Colonic mucosa (tissue), 4 donors: ENCODE measurements around the gene DHRS1. TPM values are rescaled to one million over a fixed set of nuclear protein-coding genes. Genes with fewer than 3 reads are reported as not detected.

Experiments
- DNase-seq: peaks from one replicate; pipeline ENCODE4 v3.0.0-alpha.2; 2020
- H3K27ac ChIP-seq: fragments of 200-600 bp; one replicate; pipeline ENCODE4 v1.8.0; 2021
- H3K27me3 ChIP-seq: fragments of 200-600 bp; one replicate; pipeline ENCODE4 v1.8.0; 2021
- H3K36me3 ChIP-seq: fragments of 200-600 bp; one replicate; pipeline ENCODE4 v1.8.0; 2021
- H3K4me1 ChIP-seq: fragments of 200-600 bp; one replicate; pipeline ENCODE4 v1.8.0; 2021; ENCODE audit warnings: mild to moderate bottlenecking
- H3K4me3 ChIP-seq: fragments of 200-600 bp; one replicate; pipeline ENCODE4 v1.8.0; 2021
- H3K9ac ChIP-seq, 2 donors: one replicate each; pipeline ENCODE4 v1.7.0; 2013; ENCODE audit warnings: control low read depth in 2 of 2, low read depth in 2 of 2, low read length in 2 of 2
- H3K9me3 ChIP-seq: fragments of 200-600 bp; one replicate; pipeline ENCODE4 v1.8.0; 2021
- CTCF ChIP-seq: fragments of 200-600 bp; IDR thresholded peaks from one replicate; pipeline ENCODE4 v1.8.0; 2022; ENCODE audit warnings: antibody characterized with exemption, mild to moderate bottlenecking
- intact Hi-C: fragments of 100-400 bp; cut with DNase I; formaldehyde crosslinking; loops from one replicate; pipeline ENCODE4 v1.14.1; 2022
- total RNA-seq, 2 donors: library from RNA; stranded (reverse); fragmentation: NEBNext Ultra II Directional in 1 of 2; extraction: Animal tissue kit (Norgen Biotek cat#: 25700) in 1 of 2; gene quantifications; one replicate each; pipeline ENCODE4 v1.2.1, GENCODE V29; 2021
- donor health status: healthy.
- donor health status: DM: no; HTN: no; CAD: no.
- donor health status: DM: no; HTN: no; CAD: no.

Gene DHRS1
- total RNA-seq, 2 donors from 2014 or later = 38.0 to 42.4 TPM

- intact Hi-C loops = no loop called here
- Histone ChIP-seq H3K4me1 (peaks cover 13% of the 10 kb centered on the region), H3K36me3 (peaks cover 12% of the 10 kb centered on the region)
These were observed 2.2 kb downstream of the DHRS1 start for GRCh38 chr14:24297190-24297964.

GRCh38 chr14:24296341-24297157 lies 3.0 kb downstream of the DHRS1 start:
- DNase-seq = peak; percentile 66
- peaks cover 8% of the 10 kb centered on the region for H3K36me3 ChIP-seq
- H3K9ac ChIP-seq = no peak overlapping the region
- TF ChIP-seq CTCF = peak; percentile 68
- H3K27me3 ChIP-seq = no peaks in the 10 kb centered on the region
- no peak overlapping the region for H3K27ac ChIP-seq
- no peak overlapping the region for H3K4me3 ChIP-seq
- intact Hi-C loops = no loop called here
- H3K4me1 ChIP-seq = peaks cover 13% of the 10 kb centered on the region
- no peaks in the 10 kb centered on the region for H3K9me3 ChIP-seq

More at GRCh38 chr14:24297190-24297964, 2.2 kb downstream of the DHRS1 start:
- TF ChIP-seq CTCF = peak; percentile 42
- no peak for DNase-seq
- H3K9me3 ChIP-seq = no peaks in the 10 kb centered on the region
- no peak overlapping the region for H3K27ac ChIP-seq
- no peak overlapping the region for H3K9ac ChIP-seq
- H3K4me3 ChIP-seq = no peak overlapping the region
- no peaks in the 10 kb centered on the region for H3K27me3 ChIP-seq

GRCh38 chr14:24293525-24293924 lies 6.1 kb downstream of the DHRS1 start:
- intact Hi-C loops = loop anchor here (2.0 kb wide), 1 partner anchor 49 kb away; no protein-coding TSS in a partner anchor
- no peaks in the 10 kb centered on the region for H3K27me3 ChIP-seq
- peaks cover 7% of the 10 kb centered on the region for H3K4me1 ChIP-seq
- H3K4me3 ChIP-seq = no peak overlapping the region
- no peaks in the 10 kb centered on the region for H3K9me3 ChIP-seq
- peaks cover 8% of the 10 kb centered on the region for H3K36me3 ChIP-seq
- no peak overlapping the region for H3K9ac ChIP-seq
- no peak for TF ChIP-seq CTCF
- no peak for DNase-seq
- no peak overlapping the region for H3K27ac ChIP-seq

GRCh38 chr14:24292118-24292807 lies 7.3 kb downstream of the DHRS1 start:
- no peak overlapping the region for H3K4me3 ChIP-seq

More at GRCh38 chr14:24292118-24292807, 7.3 kb downstream of the DHRS1 start:
- Histone ChIP-seq H3K27ac (no peak overlapping the region), H3K9ac (no peak overlapping the region), H3K36me3 (peaks cover 8% of the 10 kb centered on the region), H3K27me3 (no peaks in the 10 kb centered on the region), H3K4me1 (peaks cover 7% of the 10 kb centered on the region), H3K9me3 (no peaks in the 10 kb centered on the region)
- no peak for TF ChIP-seq CTCF
- DNase-seq = no peak
- intact Hi-C loops = loop anchor here (2.0 kb wide), 1 partner anchor 47 kb away; no protein-coding TSS in a partner anchor
